Activated CD8-positive, alpha-beta memory T cell treated with anti-CD3 and anti-CD28 coated beads, Interleukin-2, amount 50 U/mL, for 1 hour (primary cell): ENCODE results near the gene SPATA17.

Experiments used
- DNase-seq: peaks from one replicate; pipeline ENCODE4 v3.0.0-alpha.2; 2020; ENCODE audit errors: extremely low read depth

The SPATA17 gene

GRCh38 chr1:217911908-217912307 is 280.8 kb downstream of the SPATA17 start:
- DNase-seq: no peak

DNA sequence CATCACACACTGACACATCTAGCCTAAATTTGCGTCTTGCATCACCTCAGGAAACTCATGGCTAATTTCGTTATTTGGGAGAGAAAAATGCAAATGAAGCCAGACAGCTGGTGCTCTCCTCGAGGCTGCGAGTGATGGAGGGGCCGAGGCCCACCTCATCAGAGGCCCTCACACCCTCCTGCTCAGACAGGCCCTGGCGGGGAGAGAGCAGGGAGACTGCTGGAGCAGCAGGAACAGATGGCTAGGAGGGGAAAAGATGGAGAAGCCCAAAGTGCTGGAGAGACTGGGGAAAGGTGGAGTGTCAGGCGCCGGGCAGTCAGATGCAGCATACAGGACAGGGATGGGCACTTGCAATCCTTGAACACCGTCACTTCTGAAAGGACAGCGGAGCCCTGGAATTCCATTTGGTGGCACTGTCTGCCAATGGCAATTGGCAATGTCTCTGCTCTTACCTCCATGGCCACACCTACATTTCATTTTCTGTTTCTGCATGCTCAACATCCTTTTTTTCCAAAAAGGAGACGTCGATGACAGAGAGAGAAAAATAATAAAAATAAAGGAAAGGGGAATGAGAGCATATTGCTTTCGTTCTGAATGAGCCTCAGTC is 286.2 kb downstream of the SPATA17 start:
- DNase-seq: no peak

GRCh38 chr1:217919683-217920388 is 288.7 kb downstream of the SPATA17 start:
- no peak for DNase-seq
